NCI-H1436 (cell line): ENCODE data around the gene LIMS3.
"Not testable (repeated sequence)": the region's sequence is repeated elsewhere in the genome, so short reads cannot be mapped to it uniquely, and the experiment has no call there.

Experiments used
- DNase-seq: peaks from one replicate; lab custom pipeline; 2025; lab: John Stamatoyannopoulos, UW

The LIMS3 gene

DNA sequence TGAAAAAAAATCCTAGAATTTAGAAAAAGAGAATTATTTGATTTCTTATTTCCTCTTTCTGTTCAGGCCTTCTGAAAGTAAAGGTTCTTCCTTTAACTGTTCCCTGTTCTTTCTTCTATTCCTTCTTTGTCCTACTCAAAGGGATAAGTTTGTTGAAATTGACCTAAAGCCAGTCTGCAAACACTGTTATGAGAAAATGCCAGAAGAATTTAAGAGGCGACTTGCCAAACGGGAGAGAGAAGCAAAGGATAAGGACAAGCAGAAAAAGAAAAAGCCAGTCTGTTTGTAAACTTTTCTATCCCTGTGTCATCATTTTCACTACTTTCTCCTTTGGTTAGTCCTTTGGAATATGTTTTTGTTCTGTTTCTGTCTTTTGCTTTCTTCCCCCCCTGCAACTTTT, 26.0 kb downstream of the LIMS3 start:
- DNase-seq, result not testable (repeated sequence)

GRCh38 chr2:109927803-109928202, 29.3 kb downstream of the LIMS3 start:
- DNase-seq, result not testable (repeated sequence)

DNA sequence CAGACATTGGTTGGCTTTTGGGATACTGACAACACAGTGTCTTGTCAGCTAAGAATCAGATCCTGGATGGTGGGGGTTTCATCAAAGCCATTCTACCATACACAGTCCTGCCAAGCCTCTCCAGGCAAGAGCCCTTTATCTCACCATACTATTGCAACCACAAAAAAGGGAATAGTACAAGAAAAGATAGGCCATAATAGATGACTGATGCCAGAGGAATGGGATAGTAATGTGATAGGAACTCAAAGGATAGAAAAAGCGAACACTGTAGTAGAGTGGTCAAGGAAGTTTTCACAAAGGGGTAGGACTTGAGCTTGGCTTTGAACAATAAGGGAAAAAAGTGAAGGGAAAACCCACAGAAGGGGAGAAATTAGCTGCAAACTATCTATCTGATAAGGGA, 30.7 kb downstream of the LIMS3 start:
- DNase-seq, result not testable (repeated sequence)

- not testable (repeated sequence) for DNase-seq
Measured at GRCh38 chr2:109936534-109936933, 38.0 kb downstream of the LIMS3 start.

- not testable (repeated sequence) for DNase-seq
Measured at GRCh38 chr2:109945362-109945761, 46.9 kb downstream of the LIMS3 start.

DNA sequence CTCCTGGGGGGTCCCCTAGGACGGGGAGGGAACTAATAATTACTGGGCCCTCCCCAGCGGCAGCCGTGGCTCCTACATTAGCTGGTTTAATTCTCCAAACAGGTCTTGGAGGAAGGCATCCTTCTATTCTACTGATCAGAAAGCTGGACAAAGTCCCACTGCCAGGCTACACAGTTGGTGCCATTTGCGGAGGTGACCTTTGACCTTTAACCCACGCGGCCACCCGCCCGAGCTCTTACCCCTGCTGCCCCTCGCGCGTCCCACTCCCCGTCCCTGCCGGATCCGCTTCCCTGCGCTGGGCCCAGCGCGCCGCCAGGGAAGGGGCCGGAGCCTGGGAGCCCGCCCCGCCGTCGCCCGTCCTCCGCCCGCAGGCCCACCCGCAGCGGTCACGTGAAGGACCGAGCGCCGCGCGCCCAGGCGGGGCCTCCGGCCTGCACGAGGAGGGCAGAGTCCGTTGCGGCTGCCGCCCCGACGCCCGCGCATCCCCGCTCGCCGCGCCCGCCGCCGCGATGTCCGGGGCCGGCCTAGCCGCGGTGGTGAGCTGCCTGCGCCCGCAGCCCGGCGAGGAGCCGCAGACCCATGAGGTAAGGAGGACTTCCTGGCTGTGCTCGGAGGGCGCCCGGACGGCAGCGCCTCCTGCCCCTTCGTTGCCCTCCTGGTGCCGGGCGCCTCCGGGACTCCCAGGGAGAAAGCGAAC, 48.9 kb downstream of the LIMS3 start:
- not testable (repeated sequence) for DNase-seq

- DNase-seq, result not testable (repeated sequence)
Measured at GRCh38 chr2:109947959-109948520, 49.6 kb downstream of the LIMS3 start.

GRCh38 chr2:109950146-109950843, 51.8 kb downstream of the LIMS3 start:
- not testable (repeated sequence) for DNase-seq

DNA sequence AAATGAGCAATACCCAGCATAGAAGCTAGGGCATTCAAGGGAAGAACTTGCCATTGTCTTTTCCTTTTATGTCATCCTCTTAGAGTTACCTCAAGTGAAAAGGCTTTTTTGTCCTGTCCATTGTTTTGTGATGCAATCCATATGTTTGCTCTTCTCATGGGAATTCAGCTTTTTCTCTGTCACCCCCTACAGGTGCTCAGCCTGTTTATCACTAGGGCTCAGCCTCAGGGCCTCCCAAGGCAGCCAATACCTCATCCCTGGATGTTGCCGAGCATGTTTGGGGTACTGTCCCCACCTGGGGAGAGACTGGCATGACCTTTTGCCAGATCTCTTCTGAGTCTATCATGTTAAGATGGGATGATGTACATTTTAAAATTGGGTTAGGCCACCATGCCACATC, 65.5 kb downstream of the LIMS3 start:
- not testable (repeated sequence) for DNase-seq

- DNase-seq, result not testable (repeated sequence)
Measured at GRCh38 chr2:109965482-109965881, 67.0 kb downstream of the LIMS3 start.

- DNase-seq, result not testable (repeated sequence)
Measured at GRCh38 chr2:109966107-109966736, 67.7 kb downstream of the LIMS3 start.

- not testable (repeated sequence) for DNase-seq
Measured at GRCh38 chr2:109966858-109967257, 68.4 kb downstream of the LIMS3 start.

- not testable (repeated sequence) for DNase-seq
Measured at GRCh38 chr2:109969864-109970263, 71.4 kb downstream of the LIMS3 start.

- not testable (repeated sequence) for DNase-seq
Measured at GRCh38 chr2:109971710-109972109, 73.2 kb downstream of the LIMS3 start.
